Measurements from ENCODE around the gene UPP1. TPM values are rescaled to one million over a fixed set of nuclear protein-coding genes. Genes with fewer than 3 reads are reported as not detected.

Gene UPP1
- total and polyA plus RNA-seq, 10 of the 15 experiments (the other 5 are each of a cell fraction or from before 2014, with no cell fraction given) = 0.93 to 7.9 (median 3.8) TPM

GRCh38 chr7:48148311-48148710 is 59.2 kb downstream of the UPP1 start:
- Histone ChIP-seq H3K9ac (ENCODE audit: control insufficient read depth, insufficient read depth, low read length) (no peak overlapping the region), H3K4me3 (no peak overlapping the region), H2AFZ (ENCODE audit: control insufficient read depth, low read depth, low read length) (no peak overlapping the region), H3K4me2 (ENCODE audit: control insufficient read depth, insufficient read depth) (no peak overlapping the region), H3K36me3 (ENCODE audit: control insufficient read depth in 2 of 2, insufficient read depth in 2 of 2, low read length in 1 of 2) (no peaks in the 10 kb centered on the region), H3K79me2 (ENCODE audit: control insufficient read depth, insufficient read depth, low read length) (no peaks in the 10 kb centered on the region), H4K20me1 (ENCODE audit: control insufficient read depth, insufficient read depth) (no peaks in the 10 kb centered on the region), H3K9me3 (replicated peaks; ENCODE audit: control insufficient read depth, insufficient read depth, low read length) (no peaks in the 10 kb centered on the region), H3K27me3 (replicated peaks in 1 of 2; ENCODE audit: control insufficient read depth in 2 of 2, insufficient read depth in 2 of 2, low read length in 1 of 2) (peaks cover 0 to 2% of the 10 kb centered on the region in 2 experiments; a peak in 2 of 4 replicates), H3K4me1 (ENCODE audit: control insufficient read depth, insufficient read depth, low read length) (no peaks in the 10 kb centered on the region), H3K27ac (ENCODE audit: control insufficient read depth, insufficient read depth) (no peak overlapping the region)
- POLR2A ChIA-PET = no interaction called here
- SMC1A ChIA-PET (ENCODE audit: uncharacterized antibody, unreplicated experiment) = no interaction called here
- FAIRE-seq = no peak
- 25% methylated on average over 2 of the region's 2 CpGs for WGBS (ENCODE audit: insufficient coverage, insufficient replicate concordance, low lambda C conversion rate, missing lambda C conversion rate)
- no peak for ATAC-seq
- RAD21 ChIA-PET (ENCODE audit: unreplicated experiment) = no interaction called here
- in situ Hi-C loops (cut with MboI) (no loop called here), intact Hi-C loops (cut with micrococcal nuclease; ENCODE audit: unreplicated experiment) (no loop called here)
- no peak for DNase-seq (ENCODE audit: low read depth, low spot score)
- CTCF ChIA-PET = no interaction called here
- no TSS peak for BruUV-seq (replicated peaks)
- no peak for TF ChIP-seq USF1 (IDR thresholded peaks at IDR 0.05; ENCODE audit: borderline replicate concordance, extremely low read length, insufficient read depth, low read depth, low read length)
- no peak for TF ChIP-seq PRDM15 (CRISPR knock-in tag; IDR thresholded peaks at IDR 0.05)
- TF ChIP-seq NFIC (IDR thresholded peaks at IDR 0.05; ENCODE audit: low read depth, low read length) = no peak
- TF ChIP-seq ZBED1 (IDR thresholded peaks at IDR 0.05; ENCODE audit: borderline replicate concordance) = no peak
- no peak for TF ChIP-seq CHD4 (IDR thresholded peaks at IDR 0.05)
- no peak for TF ChIP-seq ZBTB4 (CRISPR knock-in tag; IDR thresholded peaks at IDR 0.05)
- no peak for TF ChIP-seq PAX8 (IDR thresholded peaks at IDR 0.05)
- no peak for TF ChIP-seq ZNF384 (IDR thresholded peaks at IDR 0.05; ENCODE audit: borderline replicate concordance, low read depth, low read length)
- no peak for TF ChIP-seq CUX1 (IDR thresholded peaks at IDR 0.05; ENCODE audit: insufficient replicate concordance, low read depth, low read length)
- no peak for TF ChIP-seq ELK1 (IDR thresholded peaks at IDR 0.05; ENCODE audit: low read depth, low read length)
